HCT116 (cell line): ENCODE measurements around the gene PLXDC1. TPM values are rescaled to one million over a fixed set of nuclear protein-coding genes. Genes with fewer than 3 reads are reported as not detected.

Source experiments
- ATAC-seq: fragments of 200-7000 bp; cut with Tn5 transposase; 2 replicates; pipeline ENCODE4 v1.9.1; 2020; ENCODE audit warnings: mild to moderate bottlenecking, moderate library complexity
- BruUV-seq: library from RNA; stranded (reverse); fragments of 400-500 nt; replicated peaks from 2 replicates; lab custom pipeline; 2021; lab: Mats Ljungman, UMichigan
- CTCF ChIA-PET: fragments of 300-600 bp; sonication (Branson Sonifier 250); formaldehyde crosslinking; loops from one replicate; lab custom pipeline; 2021; ENCODE audit warnings: antibody characterized with exemption; lab: Charles Lee
- POLR2A ChIA-PET: fragments of 300-600, 350-600 bp; sonication (Branson Sonifier 250); formaldehyde crosslinking; loops from one replicate; lab custom pipeline; 2021; ENCODE audit warnings: antibody characterized with exemption; lab: Charles Lee
- RAD21 ChIA-PET, 2 experiments: fragments of 300-600 bp; sonication (Branson Sonifier 250); formaldehyde crosslinking; loops; one replicate each; lab custom pipeline; 2023; ENCODE audit warnings: low total read pairs in 2 of 2; ENCODE audit not compliant: uncharacterized antibody in 2 of 2, unreplicated experiment in 2 of 2, low non-redundant PET in 1 of 2; lab: Charles Lee
- DNase-seq: peaks from one replicate; pipeline ENCODE4 v3.0.0-alpha.2; 2010; ENCODE audit warnings: low read depth, low spot score
- H2AFZ ChIP-seq: fragments of 200-600 bp; shearing (Covaris generic), sonication (generic); 2 replicates; pipeline ENCODE4 v1.6.1; 2017; ENCODE audit warnings: low read depth, mixed run types, mixed read lengths, antibody characterized with exemption, low read length; ENCODE audit not compliant: poor library complexity, severe bottlenecking
- H3K27ac ChIP-seq: 2 replicates; pipeline ENCODE4 v1.5.1; 2012; ENCODE audit warnings: low read depth, low read length
- H3K27me3 ChIP-seq: fragments of 200-600 bp; sonication (generic); 2 replicates; pipeline ENCODE4 v1.6.1; 2016; ENCODE audit warnings: mixed run types, low read length, mixed read lengths; ENCODE audit not compliant: insufficient read depth
- H3K36me3 ChIP-seq, 2 experiments: fragments of 200-500 bp in 1 of 2; fragments of 200-600 bp in 1 of 2; sonication (Bioruptor generic) in 1 of 2; sonication (generic) in 1 of 2; 2 replicates each; pipeline versions ENCODE4 v1.5.1 to v1.6.1; 2014 to 2016; ENCODE audit warnings: low read length in 2 of 2, inconsistent platforms in 1 of 2, mixed read lengths in 1 of 2, mixed run types in 1 of 2; ENCODE audit not compliant: insufficient read depth in 2 of 2, control insufficient read depth in 1 of 2
- H3K4me1 ChIP-seq, 2 experiments: fragments of 200-600 bp in 1 of 2; sonication (generic) in 1 of 2; 2 replicates each; pipeline versions ENCODE4 v1.5.1 to v1.6.1; 2012 to 2017; ENCODE audit warnings: low read length in 2 of 2, inconsistent platforms in 1 of 2, mild to moderate bottlenecking in 1 of 2, mixed read lengths in 1 of 2, mixed run types in 1 of 2, moderate library complexity in 1 of 2; ENCODE audit not compliant: insufficient read depth in 2 of 2, control insufficient read depth in 1 of 2
- H3K4me2 ChIP-seq: fragments of 200-600 bp; sonication (generic); 2 replicates; pipeline ENCODE4 v1.6.1; 2017; ENCODE audit warnings: mixed run types, low read length, mixed read lengths
- H3K4me3 ChIP-seq, 2 experiments: fragments of 200-600 bp in 1 of 2; sonication (generic) in 1 of 2; replicated peaks in 1 of 2; 2 replicates each; pipeline ENCODE4 v1.5.1; 2011 to 2016; ENCODE audit warnings: low read length in 2 of 2, control low read depth in 1 of 2, low read depth in 1 of 2, mild to moderate bottlenecking in 1 of 2, mixed read lengths in 1 of 2, mixed run types in 1 of 2
- H3K79me2 ChIP-seq: fragments of 200-600 bp; sonication (generic); 2 replicates; pipeline ENCODE4 v1.6.1; 2017; ENCODE audit warnings: mild to moderate bottlenecking, mixed run types, low read length, moderate library complexity, mixed read lengths; ENCODE audit not compliant: insufficient read depth
- H3K9ac ChIP-seq: fragments of 200-600 bp; sonication (generic); 2 replicates; pipeline ENCODE4 v1.6.1; 2016; ENCODE audit warnings: low read length, mixed read lengths
- H3K9me2 ChIP-seq: fragments of 200-600 bp; sonication (generic), shearing (Covaris generic); 2 replicates; pipeline ENCODE4 v1.6.1; 2017; ENCODE audit warnings: mixed run types, mild to moderate bottlenecking, moderate library complexity; ENCODE audit not compliant: insufficient read depth
- H3K9me3 ChIP-seq, 2 experiments: fragments of 200-500 bp in 1 of 2; fragments of 200-600 bp in 1 of 2; sonication (Bioruptor generic) in 1 of 2; sonication (generic) in 1 of 2; 2 replicates each; pipeline ENCODE4 v1.6.1; 2014 to 2017; ENCODE audit warnings: low read length in 2 of 2, mixed read lengths in 2 of 2, inconsistent platforms in 1 of 2, low read depth in 1 of 2, mild to moderate bottlenecking in 1 of 2, mixed run types in 1 of 2, moderate library complexity in 1 of 2; ENCODE audit not compliant: control insufficient read depth in 1 of 2, insufficient read depth in 1 of 2
- H4K20me1 ChIP-seq: fragments of 200-600 bp; sonication (generic), shearing (Covaris generic); 2 replicates; pipeline ENCODE4 v1.6.1; 2017; ENCODE audit warnings: mixed run types, mild to moderate bottlenecking, moderate library complexity; ENCODE audit not compliant: insufficient read depth
- ATF3 ChIP-seq: IDR thresholded peaks from 2 replicates; pipeline ENCODE4 v1.6.1; 2012
- CBX3 ChIP-seq: IDR thresholded peaks from 2 replicates; pipeline ENCODE4 v1.6.1; 2012; ENCODE audit warnings: low read depth
- EGR1 ChIP-seq: IDR thresholded peaks from 2 replicates; pipeline ENCODE4 v1.6.1; 2012; ENCODE audit warnings: low read depth
- FOSL1 ChIP-seq: IDR thresholded peaks from 2 replicates; pipeline ENCODE4 v1.6.1; 2012; ENCODE audit warnings: low read depth
- MAX ChIP-seq: IDR thresholded peaks from 2 replicates; pipeline ENCODE4 v1.6.1; 2012
- POLR2A ChIP-seq: IDR thresholded peaks from 2 replicates; pipeline ENCODE4 v1.7.0; 2011; ENCODE audit warnings: borderline replicate concordance; ENCODE audit not compliant: insufficient read depth, insufficient read length; ENCODE audit errors: extremely low read depth
- POLR2AphosphoS5 ChIP-seq: IDR thresholded peaks from 2 replicates; pipeline ENCODE4 v1.6.1; 2011; ENCODE audit warnings: mild to moderate bottlenecking, low read depth, low read length, moderate library complexity
- REST ChIP-seq: IDR thresholded peaks from 2 replicates; pipeline ENCODE4 v1.6.1; 2012; ENCODE audit warnings: low read depth
- SIN3A ChIP-seq: IDR thresholded peaks from 2 replicates; pipeline ENCODE4 v1.6.1; 2012; ENCODE audit warnings: low read depth
- SRF ChIP-seq: IDR thresholded peaks from 2 replicates; pipeline ENCODE4 v1.6.1; 2012; ENCODE audit warnings: low read depth
- TCF7L2 ChIP-seq: IDR thresholded peaks from 2 replicates; pipeline ENCODE4 v1.7.0; 2011; ENCODE audit warnings: borderline replicate concordance, inconsistent platforms; ENCODE audit not compliant: insufficient read depth, insufficient read length; ENCODE audit errors: extremely low read depth
- YY1 ChIP-seq: IDR thresholded peaks from 2 replicates; pipeline ENCODE4 v1.6.1; 2011; ENCODE audit warnings: low read length, low read depth, moderate library complexity, mild to moderate bottlenecking; ENCODE audit not compliant: insufficient replicate concordance; ENCODE audit errors: extremely low read depth
- ZBTB33 ChIP-seq: IDR thresholded peaks from 2 replicates; pipeline ENCODE4 v1.6.1; 2011; ENCODE audit warnings: mild to moderate bottlenecking, low read length, moderate library complexity; ENCODE audit not compliant: insufficient replicate concordance; ENCODE audit errors: extremely low read depth
- ZFX ChIP-seq: fragments of 450-650 bp; IDR thresholded peaks from 2 replicates; pipeline ENCODE4 v1.6.1; 2017
- intact Hi-C: fragments of 100-400 bp; cut with micrococcal nuclease; formaldehyde crosslinking; loops from 2 replicates; pipeline ENCODE4 v1.10.0; 2022
- total RNA-seq: library from RNA; stranded (reverse); gene quantifications from one replicate; pipeline ENCODE4 v1.2.1, GENCODE V29; 2021; ENCODE audit not compliant: unreplicated experiment

Gene PLXDC1
- total RNA-seq, 1 experiment from 2014 or later: 1.8 TPM

- peak within 1 kb of the TSS; percentile 52 to 75 for H3K4me3 ChIP-seq
- peaks cover 10% of the 10 kb centered on the region; the same call in 1 of the 2 replicates for H4K20me1 ChIP-seq
- BruUV-seq: no TSS peak
- H3K27me3 ChIP-seq: no peaks in the 10 kb centered on the region
- ATAC-seq (peak; percentile 73), DNase-seq (no peak)
- peaks cover 13 to 23% of the 10 kb centered on the region in 2 experiments for H3K36me3 ChIP-seq
- peak within 1 kb of the TSS; percentile 85 for H3K27ac ChIP-seq
- RAD21 ChIA-PET: interaction anchor here in 1 of 2 experiments (1.2 kb wide), 1 partner anchor 10 kb away, joined by 4 read pairs; no protein-coding TSS in a partner anchor
- H3K4me2 ChIP-seq: peak within 1 kb of the TSS; percentile 92
- peaks cover 24 to 52% of the 10 kb centered on the region in 2 experiments for H3K4me1 ChIP-seq
- TF ChIP-seq POLR2AphosphoS5: peak; percentile 76
- no peak for TF ChIP-seq EGR1
- TF ChIP-seq FOSL1: no peak
- no peak for TF ChIP-seq REST
- no peak for TF ChIP-seq SIN3A
- no peak for TF ChIP-seq SRF
- no peak for TF ChIP-seq TCF7L2
- no peak for TF ChIP-seq ATF3
- TF ChIP-seq CBX3: no peak
- peak; percentile 56 for TF ChIP-seq POLR2A
- TF ChIP-seq YY1: no peak
- no peak for TF ChIP-seq ZBTB33
- TF ChIP-seq ZFX: peak; percentile 47; the same call in 1 of the 2 replicates
- no peak for TF ChIP-seq MAX
- CTCF ChIA-PET: interaction anchor here (1.3 to 1.6 kb wide), 2 partner anchors 33 to 39 kb away, joined by 3 to 5 read pairs; no protein-coding TSS in a partner anchor
- no peaks in the 10 kb centered on the region for H3K9me3 ChIP-seq
- POLR2A ChIA-PET: interaction anchor here (0.6 to 1.0 kb wide), 2 partner anchors 22 to 39 kb away, joined by 3 to 7 read pairs; no protein-coding TSS in a partner anchor
- intact Hi-C loops: no loop called here
- no peaks in the 10 kb centered on the region for H3K9me2 ChIP-seq
- H3K9ac ChIP-seq: peak within 1 kb of the TSS; percentile 75
- H3K79me2 ChIP-seq: peaks cover 38% of the 10 kb centered on the region
- peak within 1 kb of the TSS; percentile 57 for H2AFZ ChIP-seq
Observed at GRCh38 chr17:39197380-39198185, 46.1 kb upstream of the PLXDC1 start, which contains the start of gene CACNB1. TSS of gene CACNB1 (minus strand) at chr17:39197669. CDS start at chr17:39197495, 174 bp downstream.
